ENCODE results near the gene TEX29. TPM values are rescaled to one million over a fixed set of nuclear protein-coding genes. Genes with fewer than 3 reads are reported as not detected.

TEX29 gene
- total and polyA plus RNA-seq, 9 of the 15 experiments (the other 6 are each of a cell fraction or from before 2014, with no cell fraction given): 0.11 TPM; not detected in 7

DNA sequence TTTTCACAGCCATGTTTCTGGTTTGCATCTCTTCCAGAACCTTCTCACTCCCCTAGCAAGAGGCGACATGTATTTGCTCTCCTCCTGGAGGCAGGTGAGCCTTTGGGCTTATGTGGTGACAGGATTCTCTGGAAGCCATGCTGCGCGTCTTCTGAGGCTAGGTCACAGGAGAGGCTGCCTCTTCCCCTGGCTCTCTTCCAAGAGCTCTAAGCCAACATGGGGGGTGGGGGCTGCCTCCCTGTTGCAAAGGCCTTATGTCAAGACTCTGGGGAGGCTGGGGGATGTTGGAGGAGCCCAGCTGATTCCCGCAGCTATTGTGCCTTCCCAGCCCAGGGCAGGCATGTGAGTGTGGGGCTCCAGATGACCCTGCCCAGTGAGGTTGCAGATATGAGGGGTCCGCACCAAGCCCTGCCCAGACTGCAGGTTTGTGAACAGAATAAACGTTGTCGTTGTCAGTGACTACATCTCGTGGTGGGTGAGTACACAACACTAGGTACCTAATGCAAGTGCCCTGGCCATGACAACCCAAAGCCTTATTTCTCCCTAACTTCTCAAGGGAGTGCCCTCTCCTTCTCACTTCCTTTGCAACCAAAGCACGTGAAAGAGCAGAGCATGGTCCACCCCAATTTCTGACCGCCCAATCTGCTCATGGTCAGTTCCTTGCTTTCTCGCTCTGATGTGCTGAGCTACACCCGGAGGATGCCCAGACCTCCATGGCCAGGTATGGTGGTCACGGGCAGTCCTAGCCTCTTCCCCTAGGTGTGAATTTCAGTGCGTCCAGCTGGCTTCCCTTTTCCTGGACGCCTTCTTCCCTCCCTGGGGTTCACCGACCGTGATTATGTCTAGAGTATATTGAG lies 44.9 kb downstream of the TEX29 start:
- intact Hi-C loops (cut with micrococcal nuclease) (no loop called here), in situ Hi-C loops (cut with MboI) (no loop called here)
- Histone ChIP-seq H3K4me1 (replicated peaks in 1 of 2; ENCODE audit: control insufficient read depth in 2 of 2, insufficient read depth in 2 of 2, low read length in 2 of 2) (no peaks in the 10 kb centered on the region), H3K9ac (ENCODE audit: insufficient read depth in 1 of 2, low read depth in 2 of 2, low read length in 2 of 2) (no peak overlapping the region), H3K9me3 (replicated peaks; ENCODE audit: control insufficient read depth, insufficient read depth, low read depth, low read length) (no peaks in the 10 kb centered on the region), H2AFZ (ENCODE audit: low read depth, low read length) (no peak overlapping the region), H3K79me2 (ENCODE audit: control insufficient read depth, insufficient read depth, low read length) (no peaks in the 10 kb centered on the region), H3K36me3 (ENCODE audit: control insufficient read depth, insufficient read depth, low read length) (no peaks in the 10 kb centered on the region), H3K4me3 (no peak overlapping the region), H3K4me2 (ENCODE audit: insufficient read depth, low read length) (no peak overlapping the region), H3K27me3 (ENCODE audit: control insufficient read depth in 2 of 2, insufficient read depth in 2 of 2, low read length in 2 of 2) (peaks cover 0 to 24% of the 10 kb centered on the region in 2 experiments; a peak in 2 of 5 replicates), H4K20me1 (replicated peaks; ENCODE audit: control insufficient read depth, insufficient read depth, low read length) (no peaks in the 10 kb centered on the region), H3K27ac (ENCODE audit: extremely low read depth, low read depth, low read length) (no peak overlapping the region), H3K9me1 (ENCODE audit: control insufficient read depth, insufficient read depth, low read length) (no peaks in the 10 kb centered on the region)
- WGBS (ENCODE audit: insufficient coverage, low coverage, missing lambda C conversion rate): 4% methylated on average over 17 of the region's 17 CpGs
- FAIRE-seq (no peak), DNase-seq (ENCODE audit: extremely low read depth in 1 of 4, low spot score in 3 of 4) (no peak), ATAC-seq (no peak)
- ChIA-PET POLR2A (no interaction called here), CTCF (ENCODE audit: low intra/inter-chr PET ratio) (no interaction called here)
- no TSS peak for BruUV-seq (replicated peaks)
- TF ChIP-seq ZNF143 (CRISPR knock-in tag; IDR thresholded peaks at IDR 0.05) (no peak), ILK (tag; IDR thresholded peaks at IDR 0.05; ENCODE audit: borderline replicate concordance, low read depth) (no peak), ZNF311 (CRISPR knock-in tag; IDR thresholded peaks at IDR 0.05) (no peak), KDM4B (IDR thresholded peaks at IDR 0.05; ENCODE audit: borderline replicate concordance in 2 of 2, low read depth in 1 of 2) (no peak), NONO (IDR thresholded peaks at IDR 0.05; ENCODE audit: low read depth in 2 of 2, low read length in 1 of 2) (no peak), RBFOX2 (IDR thresholded peaks at IDR 0.05; ENCODE audit: low read depth, low read length) (no peak), TFAM (CRISPR knock-in tag; conservative IDR thresholded peaks at IDR 0.05) (no peak)
- TF ChIP-seq, protein P1, sequence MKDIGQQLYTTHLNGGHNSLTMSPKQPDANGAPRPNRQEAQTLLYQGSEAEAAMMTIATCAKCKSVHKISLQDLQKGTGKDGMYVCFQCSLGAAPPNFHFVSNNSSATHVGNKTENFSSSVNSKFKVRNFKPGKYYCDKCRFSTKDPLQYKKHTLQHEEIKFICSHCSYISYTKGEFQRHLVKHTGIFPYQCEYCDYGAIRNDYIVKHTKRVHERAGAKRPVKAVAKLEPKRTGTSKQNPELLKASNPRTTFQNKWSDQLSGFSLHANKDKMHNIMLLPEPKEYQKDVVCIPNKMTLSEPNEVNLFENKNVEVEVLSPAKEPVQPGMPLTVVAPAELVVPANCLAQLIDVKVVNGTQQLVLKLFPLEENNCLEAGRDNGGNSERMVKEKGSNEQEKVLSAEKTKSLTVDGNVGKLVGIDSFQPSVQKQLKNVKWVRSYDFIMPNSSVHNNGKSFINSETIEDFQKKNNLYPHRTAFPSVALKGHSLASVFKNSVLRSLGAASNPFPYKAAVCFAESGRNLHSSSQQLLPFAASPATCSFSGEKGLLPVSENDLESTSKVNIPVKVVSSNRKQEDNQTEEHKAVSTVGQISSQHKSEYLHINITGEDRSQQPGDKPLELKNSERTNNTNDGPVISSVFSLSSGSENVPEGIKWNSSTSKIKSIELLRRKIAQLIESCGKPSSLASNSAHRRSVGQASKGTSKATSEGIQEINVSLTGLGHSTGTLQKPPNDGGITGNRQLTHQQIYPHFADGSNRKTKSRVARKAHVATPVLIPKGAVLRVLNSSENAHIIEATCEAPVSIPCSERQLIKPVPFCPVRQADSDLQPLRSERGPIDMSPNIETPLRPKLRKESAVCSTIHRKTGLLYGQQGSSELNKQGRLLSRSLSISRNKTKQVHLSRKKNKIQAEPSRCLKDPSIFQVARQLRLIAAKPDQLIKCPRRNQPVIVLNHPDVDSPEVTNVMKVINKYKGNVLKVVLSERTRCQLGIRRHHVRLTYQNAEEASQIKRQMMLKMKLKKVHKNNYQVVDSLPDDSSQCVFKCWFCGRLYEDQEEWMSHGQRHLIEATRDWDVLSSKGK (CRISPR knock-in tag; IDR thresholded peaks at IDR 0.05): no peak

Measured in K562 (cell line).